HEK293T (cell line): ENCODE measurements around the gene MLANA.

Source experiments
- ARNT ChIP-seq: fragments of 450-650 bp; IDR thresholded peaks from 2 replicates; pipeline ENCODE4 v1.6.1; 2017; ENCODE audit warnings: mild to moderate bottlenecking
- FOXK2 ChIP-seq: fragments of 450-650 bp; IDR thresholded peaks from 2 replicates; pipeline ENCODE4 v1.6.1; 2016; ENCODE audit warnings: mild to moderate bottlenecking
- SP1 ChIP-seq: fragments of 450-650 bp; IDR thresholded peaks from 2 replicates; pipeline ENCODE4 v1.6.1; 2017
- SUZ12 ChIP-seq: fragments of 450-650 bp; IDR thresholded peaks from 2 replicates; pipeline ENCODE4 v1.6.1; 2016; ENCODE audit warnings: mild to moderate bottlenecking

GRCh38 chr9:5958273-5958672 is 67.6 kb downstream of the MLANA start:
- TF ChIP-seq SUZ12 (no peak), FOXK2 (no peak), SP1 (no peak), ARNT (no peak)
